Measurements from ENCODE around the gene EDRF1.

- no peak for TF ChIP-seq EZH2phosphoT487 (IDR thresholded peaks at IDR 0.05; ENCODE audit: insufficient read depth, low read depth)
- TF ChIP-seq EZH2 (IDR thresholded peaks at IDR 0.05; ENCODE audit: insufficient read depth, poor library complexity, severe bottlenecking), result no peak
Measured at GRCh38 chr10:125782616-125783015, 63.1 kb downstream of the EDRF1 start.

Measured in GM23248 (cell line).